Measurements from ENCODE around the gene UMPS.

- TF ChIP-seq, protein P1, sequence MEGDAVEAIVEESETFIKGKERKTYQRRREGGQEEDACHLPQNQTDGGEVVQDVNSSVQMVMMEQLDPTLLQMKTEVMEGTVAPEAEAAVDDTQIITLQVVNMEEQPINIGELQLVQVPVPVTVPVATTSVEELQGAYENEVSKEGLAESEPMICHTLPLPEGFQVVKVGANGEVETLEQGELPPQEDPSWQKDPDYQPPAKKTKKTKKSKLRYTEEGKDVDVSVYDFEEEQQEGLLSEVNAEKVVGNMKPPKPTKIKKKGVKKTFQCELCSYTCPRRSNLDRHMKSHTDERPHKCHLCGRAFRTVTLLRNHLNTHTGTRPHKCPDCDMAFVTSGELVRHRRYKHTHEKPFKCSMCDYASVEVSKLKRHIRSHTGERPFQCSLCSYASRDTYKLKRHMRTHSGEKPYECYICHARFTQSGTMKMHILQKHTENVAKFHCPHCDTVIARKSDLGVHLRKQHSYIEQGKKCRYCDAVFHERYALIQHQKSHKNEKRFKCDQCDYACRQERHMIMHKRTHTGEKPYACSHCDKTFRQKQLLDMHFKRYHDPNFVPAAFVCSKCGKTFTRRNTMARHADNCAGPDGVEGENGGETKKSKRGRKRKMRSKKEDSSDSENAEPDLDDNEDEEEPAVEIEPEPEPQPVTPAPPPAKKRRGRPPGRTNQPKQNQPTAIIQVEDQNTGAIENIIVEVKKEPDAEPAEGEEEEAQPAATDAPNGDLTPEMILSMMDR (IDR thresholded peaks at IDR 0.05; ENCODE audit: insufficient read depth, low read depth, low read length), result no peak
- TF ChIP-seq EZH2 (IDR thresholded peaks at IDR 0.05; ENCODE audit: insufficient read depth, low read length), result no peak
Measured at GRCh38 chr3:124700880-124701684, 29.2 kb upstream of the UMPS start.
